Parathyroid adenoma (tissue), 2 donors: ENCODE data around the gene AMER2.

Experiments used
- H2AFZ ChIP-seq: fragments of 300-600 bp; sonication (generic); one replicate; pipeline ENCODE4 v1.7.0; 2017; ENCODE audit warnings: antibody characterized with exemption, mild to moderate bottlenecking
- H3K27ac ChIP-seq: fragments of 300-600 bp; sonication (generic); one replicate; pipeline ENCODE4 v1.7.0; 2017
- H3K27me3 ChIP-seq: fragments of 300-600 bp; sonication (generic); one replicate; pipeline ENCODE4 v1.7.0; 2017; ENCODE audit warnings: low read length; ENCODE audit not compliant: control insufficient read depth, insufficient read depth
- H3K36me3 ChIP-seq: fragments of 300-600 bp; sonication (generic); one replicate; pipeline ENCODE4 v1.7.0; 2017; ENCODE audit warnings: low read length; ENCODE audit not compliant: control insufficient read depth, insufficient read depth
- H3K4me1 ChIP-seq: fragments of 300-600 bp; sonication (generic); one replicate; pipeline ENCODE4 v1.7.0; 2017; ENCODE audit warnings: control low read depth
- H3K4me2 ChIP-seq: fragments of 300-600 bp; sonication (generic); one replicate; pipeline ENCODE4 v1.7.0; 2017; ENCODE audit warnings: low read length
- H3K4me3 ChIP-seq: fragments of 300-600 bp; sonication (generic); one replicate; pipeline ENCODE4 v1.7.0; 2017; ENCODE audit warnings: low read depth, low read length
- H3K79me2 ChIP-seq: fragments of 300-600 bp; sonication (generic); one replicate; pipeline ENCODE4 v1.7.0; 2017; ENCODE audit warnings: control low read depth
- H3K9ac ChIP-seq: fragments of 300-600 bp; sonication (generic); one replicate; pipeline ENCODE4 v1.7.0; 2017; ENCODE audit warnings: mild to moderate bottlenecking
- H3K9me3 ChIP-seq: fragments of 300-600 bp; sonication (generic); one replicate; pipeline ENCODE4 v1.7.0; 2017; ENCODE audit warnings: low read length; ENCODE audit not compliant: control insufficient read depth
- CTCF ChIP-seq: fragments of 300-600 bp; sonication (generic); IDR thresholded peaks from one replicate; pipeline ENCODE4 v1.7.0; 2017; ENCODE audit warnings: antibody characterized with exemption, mild to moderate bottlenecking
- donor health status: primary hyperparathyroidism.

Gene AMER2

GRCh38 chr13:25187596-25187995 lies 15.5 kb upstream of the AMER2 start:
- H3K9me3 ChIP-seq, result no peaks in the 10 kb centered on the region
- TF ChIP-seq CTCF, result no peak
- H3K9ac ChIP-seq, result no peak overlapping the region
- H3K27me3 ChIP-seq, result no peaks in the 10 kb centered on the region
- no peaks in the 10 kb centered on the region for H3K79me2 ChIP-seq
- no peak overlapping the region for H2AFZ ChIP-seq
- no peak overlapping the region for H3K4me2 ChIP-seq
- H3K4me3 ChIP-seq, result no peak overlapping the region
- H3K36me3 ChIP-seq, result no peaks in the 10 kb centered on the region
- H3K27ac ChIP-seq, result no peak overlapping the region
- no peaks in the 10 kb centered on the region for H3K4me1 ChIP-seq

GRCh38 chr13:25186187-25186586 lies 14.1 kb upstream of the AMER2 start:
- no peak overlapping the region for H3K4me3 ChIP-seq
- no peaks in the 10 kb centered on the region for H3K4me1 ChIP-seq
- H3K27me3 ChIP-seq, result no peaks in the 10 kb centered on the region
- H3K9ac ChIP-seq, result no peak overlapping the region
- H3K27ac ChIP-seq, result no peak overlapping the region
- H2AFZ ChIP-seq, result no peak overlapping the region
- no peaks in the 10 kb centered on the region for H3K9me3 ChIP-seq
- H3K4me2 ChIP-seq, result no peak overlapping the region
- no peak for TF ChIP-seq CTCF
- H3K79me2 ChIP-seq, result no peaks in the 10 kb centered on the region
- H3K36me3 ChIP-seq, result no peaks in the 10 kb centered on the region

- H2AFZ ChIP-seq, result no peak overlapping the region
- H3K4me2 ChIP-seq, result no peak overlapping the region
- no peaks in the 10 kb centered on the region for H3K36me3 ChIP-seq
- H3K9me3 ChIP-seq, result no peaks in the 10 kb centered on the region
- no peaks in the 10 kb centered on the region for H3K27me3 ChIP-seq
- no peaks in the 10 kb centered on the region for H3K79me2 ChIP-seq
- H3K4me1 ChIP-seq, result no peaks in the 10 kb centered on the region
- no peak overlapping the region for H3K9ac ChIP-seq
- no peak for TF ChIP-seq CTCF
- H3K27ac ChIP-seq, result no peak overlapping the region
- no peak overlapping the region for H3K4me3 ChIP-seq
These were observed 9.5 kb upstream of the AMER2 start for GRCh38 chr13:25181597-25181996.

- no peak overlapping the region for H3K4me2 ChIP-seq
These were observed 8.9 kb upstream of the AMER2 start for GRCh38 chr13:25180775-25181537.

More at GRCh38 chr13:25180775-25181537, 8.9 kb upstream of the AMER2 start:
- no peak for TF ChIP-seq CTCF
- Histone ChIP-seq H3K27ac (no peak overlapping the region), H3K4me1 (no peaks in the 10 kb centered on the region), H3K36me3 (no peaks in the 10 kb centered on the region), H3K9me3 (no peaks in the 10 kb centered on the region), H3K9ac (no peak overlapping the region), H3K79me2 (no peaks in the 10 kb centered on the region), H3K4me3 (no peak overlapping the region), H2AFZ (no peak overlapping the region), H3K27me3 (no peaks in the 10 kb centered on the region)
